IPS DF 4.7 (cell line): ENCODE data around the gene NRXN2.
"Not testable (repeated sequence)": the region's sequence is repeated elsewhere in the genome, so short reads cannot be mapped to it uniquely, and the experiment has no call there.

Experiments
- DNase-seq: peaks from one replicate; pipeline ENCODE4 v3.0.0-alpha.2; 2013; ENCODE audit warnings: low spot score; ENCODE audit errors: extremely low read depth

The NRXN2 gene

GRCh38 chr11:64677441-64678023 is 45.5 kb downstream of the NRXN2 start:
- DNase-seq: no peak

DNA sequence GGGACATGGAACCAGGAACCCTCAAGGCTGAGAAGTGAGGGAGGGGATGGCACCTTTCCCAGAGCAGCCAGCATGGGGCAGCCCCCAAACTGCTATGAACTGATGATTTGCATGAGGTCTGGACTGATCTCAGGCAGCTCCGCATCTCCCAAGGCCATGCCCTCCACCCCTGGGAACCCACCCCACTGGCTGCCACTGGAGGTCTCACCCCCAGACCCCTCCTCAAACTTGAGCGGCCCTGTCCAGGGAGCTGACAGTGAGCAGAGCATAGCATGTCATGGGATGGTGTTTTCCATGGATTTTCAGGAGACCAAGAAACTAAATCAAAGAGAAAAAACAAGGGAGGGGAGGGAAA is 46.8 kb downstream of the NRXN2 start:
- DNase-seq: no peak

- DNase-seq: no peak
These were observed 47.3 kb downstream of the NRXN2 start for GRCh38 chr11:64675450-64676260.

GRCh38 chr11:64674774-64675173 is 48.2 kb downstream of the NRXN2 start:
- DNase-seq: no peak

DNA sequence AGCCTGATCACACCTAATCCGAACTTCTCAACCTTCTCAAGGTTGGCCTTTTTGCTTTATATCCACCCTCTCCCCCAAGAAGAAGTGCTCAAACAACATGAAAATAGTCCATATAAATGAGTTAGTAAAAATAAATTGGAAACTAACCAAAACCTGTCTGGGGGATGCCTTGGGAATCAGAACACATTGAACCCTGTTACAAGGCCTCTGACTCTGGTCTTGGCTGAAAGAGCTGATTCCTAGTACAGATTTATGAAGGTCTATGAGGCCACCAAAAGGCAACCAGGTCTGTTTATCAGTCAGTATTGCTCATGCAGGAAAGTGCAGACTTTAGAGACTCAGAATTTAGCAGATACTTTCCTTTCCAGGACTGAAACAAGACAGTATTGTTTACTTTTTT is 49.7 kb downstream of the NRXN2 start:
- no peak for DNase-seq

GRCh38 chr11:64672875-64673274 is 50.1 kb downstream of the NRXN2 start:
- no peak for DNase-seq

DNA sequence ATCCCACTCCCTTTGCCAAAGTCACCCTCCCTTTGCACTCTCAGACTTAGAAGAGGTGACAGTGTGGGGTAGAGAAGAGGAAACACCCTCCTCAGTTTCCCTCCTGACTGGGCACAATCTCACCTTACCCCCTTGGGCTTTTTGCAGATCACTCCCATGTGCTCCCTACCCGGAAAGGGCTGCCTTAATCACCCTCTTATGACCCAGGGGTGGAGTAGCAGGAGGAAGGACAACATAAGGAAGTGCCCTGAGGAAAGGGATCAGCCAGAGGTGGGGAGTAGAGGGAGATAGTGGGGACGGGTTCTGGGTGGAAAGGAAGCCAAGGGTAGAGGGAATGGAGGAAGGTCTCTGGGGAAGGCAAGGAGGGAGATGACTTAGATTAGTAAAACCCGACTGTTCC is 52.0 kb downstream of the NRXN2 start:
- no peak for DNase-seq

DNA sequence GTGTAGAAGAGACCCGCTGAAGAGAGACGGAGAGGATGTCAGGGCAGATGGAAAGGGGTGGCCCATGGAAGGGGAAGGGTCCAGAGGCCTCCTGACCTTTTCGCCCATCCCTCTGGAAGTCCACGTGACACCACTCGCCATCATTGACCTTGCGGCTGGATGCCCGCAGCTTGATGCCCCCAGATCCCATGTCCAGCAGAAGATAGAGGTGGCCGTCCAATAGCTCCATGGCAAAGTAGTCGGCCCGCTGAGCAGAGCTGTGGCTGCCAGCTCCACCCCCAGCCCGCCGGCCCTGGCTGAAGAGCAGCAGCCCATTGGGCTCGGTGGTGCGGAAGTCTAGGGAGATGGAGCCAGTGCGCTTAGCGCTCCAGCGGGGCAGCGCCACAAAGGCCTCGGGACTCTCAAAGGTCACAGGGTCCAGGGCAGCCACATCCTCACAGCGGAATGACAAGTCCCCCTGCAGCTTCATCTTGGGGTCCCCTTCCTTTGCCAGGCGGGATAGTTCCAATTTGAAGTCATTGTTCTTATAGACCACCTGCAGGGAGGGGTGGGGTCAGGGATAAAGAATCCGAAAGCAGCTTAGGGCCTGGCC is 55.7 kb downstream of the NRXN2 start:
- no peak for DNase-seq

DNA sequence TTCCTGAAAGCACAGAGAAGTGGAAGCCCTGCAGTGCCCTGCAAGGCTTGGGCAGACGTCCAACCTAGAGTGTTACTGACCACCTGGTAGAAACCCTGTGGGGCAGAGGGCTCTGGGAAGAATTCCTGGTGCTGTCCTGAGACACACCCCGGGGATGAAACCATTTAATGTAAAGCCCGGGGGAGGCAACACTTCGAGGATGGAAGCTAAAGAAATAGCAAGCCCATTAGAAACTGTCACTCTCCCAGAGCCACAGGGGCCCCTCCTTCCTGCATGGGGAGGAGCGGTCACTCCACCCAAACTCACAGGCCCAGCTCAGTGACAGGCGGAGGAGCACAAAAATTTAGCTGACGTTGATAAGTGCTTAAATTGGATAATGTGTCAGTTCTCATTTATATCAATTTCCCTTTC is 57.6 kb downstream of the NRXN2 start:
- no peak for DNase-seq

DNA sequence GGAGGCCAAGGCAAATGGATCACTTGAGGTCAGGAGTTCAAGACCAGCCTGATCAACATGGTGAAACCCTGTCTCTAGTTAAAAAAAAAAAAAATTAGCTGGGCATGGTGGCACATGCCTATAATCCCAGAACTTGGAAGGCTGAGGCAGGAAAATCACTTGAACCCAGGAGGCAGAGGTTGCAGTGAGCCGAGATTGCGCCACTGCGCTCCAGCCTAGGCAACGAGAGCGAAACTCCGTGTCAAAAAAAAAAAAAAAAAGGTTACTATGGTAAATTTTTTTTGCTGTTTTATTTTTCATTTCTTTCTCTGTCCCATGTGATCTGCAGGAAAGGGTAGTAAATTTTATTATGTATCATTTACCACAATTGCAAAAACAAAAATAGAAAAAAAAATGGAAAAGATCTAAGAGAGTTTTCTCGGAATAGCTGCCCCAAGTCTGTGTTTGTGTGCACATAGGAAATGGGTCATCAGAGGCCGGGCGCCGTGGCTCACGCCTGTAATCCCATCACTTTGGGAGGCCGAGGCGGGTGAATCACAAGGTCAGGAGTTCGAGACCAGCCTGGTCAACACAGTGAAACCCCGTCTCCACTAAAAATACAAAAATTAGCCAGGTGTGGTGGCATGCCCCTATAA is 58.6 kb downstream of the NRXN2 start:
- not testable (repeated sequence) for DNase-seq

GRCh38 chr11:64663656-64664055 is 59.3 kb downstream of the NRXN2 start:
- DNase-seq: no peak

GRCh38 chr11:64661614-64662013 is 61.4 kb downstream of the NRXN2 start:
- DNase-seq: no peak

DNA sequence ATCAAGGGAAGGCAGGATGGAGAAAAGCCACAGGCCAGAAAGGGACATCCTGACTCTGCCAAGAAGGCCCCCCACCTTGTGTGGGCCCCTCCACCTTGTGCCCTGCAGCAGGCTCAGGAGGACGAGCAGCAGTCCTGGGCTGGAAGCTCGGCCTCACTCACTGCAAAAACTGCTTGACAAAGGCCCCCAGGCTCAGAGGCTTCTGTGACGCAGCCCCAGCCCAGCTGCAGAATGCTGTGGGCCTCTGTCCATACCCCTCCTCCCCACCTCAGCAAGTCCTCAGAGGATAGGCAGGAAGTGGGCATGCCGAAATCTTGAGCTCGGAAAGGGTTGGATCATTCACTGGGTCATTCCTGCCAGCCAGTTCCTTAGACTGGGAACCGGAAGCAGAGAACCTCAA is 61.9 kb downstream of the NRXN2 start:
- no peak for DNase-seq

- DNase-seq: no peak
These were observed 62.3 kb downstream of the NRXN2 start for GRCh38 chr11:64660706-64661105.

GRCh38 chr11:64660205-64660604 is 62.8 kb downstream of the NRXN2 start:
- DNase-seq: no peak

DNA sequence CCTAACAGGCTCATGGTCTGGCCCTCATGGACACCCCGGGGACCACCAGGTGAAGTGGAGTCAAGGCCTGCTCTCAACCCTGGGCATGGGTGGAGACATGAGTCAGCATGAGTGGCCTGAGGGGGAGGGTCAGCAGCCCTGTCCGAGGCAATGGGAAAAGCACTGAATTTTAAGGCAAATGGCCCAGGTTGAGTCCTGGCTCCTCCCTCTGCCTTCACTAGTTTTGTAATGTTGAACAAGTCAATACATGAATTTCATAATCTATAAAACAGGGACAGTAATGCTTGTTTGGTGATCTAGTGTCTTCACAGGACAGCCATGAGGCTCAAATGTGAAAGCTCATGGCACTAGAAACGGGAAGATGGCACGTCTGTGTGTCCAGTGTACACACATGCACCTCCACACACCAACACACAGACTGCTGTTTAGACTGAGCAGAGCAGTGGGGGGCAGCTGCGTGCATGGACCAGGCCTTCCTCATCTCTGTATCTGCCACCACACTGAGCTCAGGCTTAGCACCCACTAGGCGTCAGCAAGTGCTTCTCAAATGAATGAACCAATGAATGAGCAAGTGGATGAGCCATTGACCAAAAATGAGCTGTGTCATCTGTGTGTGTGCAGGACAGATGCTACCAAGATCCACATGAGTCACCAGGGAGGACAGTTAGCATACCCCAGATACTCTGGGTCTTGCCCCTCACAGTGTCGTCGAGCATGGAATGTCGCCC is 63.4 kb downstream of the NRXN2 start:
- DNase-seq: no peak

DNA sequence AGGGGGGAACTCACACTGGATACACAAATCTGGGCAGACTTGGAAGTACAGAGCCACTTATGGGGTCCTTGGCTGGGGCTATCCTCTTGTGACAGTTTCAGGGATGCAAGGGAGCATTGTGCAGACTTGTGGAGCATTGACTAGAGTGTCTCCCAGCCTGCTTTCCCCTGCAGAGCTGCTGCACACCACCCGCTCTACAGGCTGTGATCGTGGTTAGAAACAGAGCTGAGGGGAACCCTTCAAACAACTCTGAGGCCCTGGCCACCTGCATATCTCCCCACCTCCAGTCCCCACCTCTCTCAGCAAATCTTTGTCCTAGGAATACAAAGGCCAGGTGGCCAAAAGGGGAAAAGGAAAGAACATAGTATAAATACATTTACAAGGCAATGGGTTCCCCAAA is 64.7 kb downstream of the NRXN2 start:
- DNase-seq: no peak

GRCh38 chr11:64656862-64657261 is 66.1 kb downstream of the NRXN2 start:
- DNase-seq: no peak

DNA sequence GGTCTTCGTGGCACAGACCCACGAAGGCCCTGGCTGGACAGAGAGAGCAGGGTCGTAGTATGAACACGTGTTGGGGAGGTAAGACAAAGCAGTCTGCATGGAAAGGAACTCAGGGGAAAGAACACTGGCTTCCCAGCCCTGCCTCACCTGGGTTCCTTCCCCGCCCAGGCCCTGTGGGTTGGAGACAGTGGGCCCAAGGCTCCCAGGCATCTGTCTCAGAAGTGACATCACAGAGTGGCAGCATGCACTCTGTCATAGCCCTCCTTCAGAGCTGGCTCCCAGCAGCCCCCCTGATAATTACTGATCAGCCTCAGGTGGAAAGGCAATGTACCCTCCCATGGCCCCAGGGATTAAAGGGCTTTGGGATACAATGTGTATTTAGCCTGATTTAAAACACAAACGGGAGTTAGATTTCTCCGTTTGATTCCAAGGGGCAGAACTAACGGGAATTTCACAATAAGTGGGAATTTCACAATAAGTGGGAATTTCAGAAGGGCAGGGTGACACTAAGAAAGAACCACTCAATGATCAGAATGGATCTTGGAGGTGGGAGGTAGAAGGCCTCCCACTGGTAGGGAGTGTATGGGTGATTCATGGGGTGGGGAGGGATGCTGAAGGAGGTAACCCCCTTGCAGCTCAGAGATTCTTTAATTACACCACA is 66.9 kb downstream of the NRXN2 start:
- DNase-seq: no peak

GRCh38 chr11:64654958-64655541 is 67.9 kb downstream of the NRXN2 start:
- no peak for DNase-seq

DNA sequence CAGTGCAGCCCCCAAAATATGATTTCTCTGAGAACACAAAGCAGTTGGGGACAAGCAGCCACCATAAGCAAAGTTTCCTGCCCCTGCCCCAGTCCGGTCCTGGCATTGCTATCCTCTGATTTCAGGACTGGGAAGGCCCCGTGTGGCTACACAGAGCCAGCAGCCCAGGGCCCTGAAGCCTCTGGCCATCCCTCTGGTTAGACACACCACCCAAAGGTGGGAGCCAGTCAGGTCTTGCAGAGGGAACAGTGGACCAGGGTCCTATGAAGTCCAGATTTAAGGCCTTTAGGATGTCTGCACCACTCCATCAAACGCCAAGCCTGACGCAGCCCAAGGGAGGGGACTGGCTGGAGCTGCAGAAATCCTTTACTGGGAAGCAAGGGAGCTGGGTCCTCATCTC is 68.6 kb downstream of the NRXN2 start:
- no peak for DNase-seq
